Tibial artery (tissue), 4 donors: ENCODE measurements around the gene PRKD1.
A peak's percentile ranks its signal among the peaks of the same experiment; 100 is the strongest.

Experiments used
- DNase-seq, 2 donors: peaks; one replicate each; pipeline ENCODE4 v3.0.0-alpha.2; 2019
- H3K27ac ChIP-seq, 2 donors: fragments of 200-600 bp; sonication (generic) in 1 of 2; 1 replicate in 1 of 2; 2 replicates in 1 of 2; pipeline ENCODE4 v1.5.1; 2018 to 2019; ENCODE audit warnings: mild to moderate bottlenecking in 1 of 2
- H3K27me3 ChIP-seq, 2 donors: fragments of 200-600 bp; sonication (generic) in 1 of 2; one replicate each; pipeline versions ENCODE4 v1.5.1 to v1.6.0; 2016 to 2019
- H3K36me3 ChIP-seq, 3 donors: fragments of 200-600 bp; sonication (generic) in 2 of 3; one replicate each; pipeline ENCODE4 v1.5.1; 2016 to 2019; ENCODE audit warnings: mild to moderate bottlenecking in 2 of 3
- H3K4me1 ChIP-seq, 4 donors: fragments of 200-600 bp; sonication (generic) in 2 of 4; 1 replicate in 3 of 4; 2 replicates in 1 of 4; pipeline ENCODE4 v1.5.1; 2016 to 2019
- H3K4me3 ChIP-seq, 2 donors: fragments of 200-600 bp; sonication (generic) in 1 of 2; 1 replicate in 1 of 2; 2 replicates in 1 of 2; pipeline ENCODE4 v1.5.1; 2018 to 2019; ENCODE audit warnings: mild to moderate bottlenecking in 2 of 2
- H3K9me3 ChIP-seq, 3 donors: fragments of 200-600 bp; sonication (generic) in 1 of 3; one replicate each; pipeline ENCODE4 v1.5.1; 2016 to 2019
- intact Hi-C: fragments of 100-400 bp; cut with DNase I; formaldehyde crosslinking; loops from one replicate; pipeline ENCODE4 v1.15.0; 2023; ENCODE audit warnings: low total_unique reads
- TF ChIP-seq, protein P1 (sequence below), 2 experiments: fragments of 200-600 bp in 1 of 2; fragments of 450-650 bp in 1 of 2; IDR thresholded peaks; one replicate each; pipeline ENCODE4 v1.5.1; 2017 to 2019; ENCODE audit warnings: antibody characterized with exemption in 2 of 2, mild to moderate bottlenecking in 1 of 2, moderate library complexity in 1 of 2

PRKD1 gene

DNA sequence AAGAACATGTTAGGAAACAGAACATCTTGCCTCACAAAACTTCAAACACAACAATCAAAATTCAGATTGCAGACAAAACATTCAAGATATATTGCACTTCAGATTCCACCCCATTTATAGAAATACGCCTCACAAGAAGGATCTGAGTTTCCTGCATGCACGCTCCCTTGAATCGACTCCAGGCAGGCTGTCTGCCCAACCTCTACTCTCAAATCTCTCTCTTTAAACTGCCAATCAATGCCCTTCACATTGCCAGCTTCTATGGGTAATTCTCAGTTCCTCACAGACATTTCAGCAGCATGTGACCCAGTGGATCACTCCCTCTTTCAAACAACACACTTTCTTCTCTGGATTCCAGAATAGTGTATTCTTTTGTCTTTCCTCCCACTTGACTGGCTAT lies 184.1 kb downstream of the PRKD1 start:
- intact Hi-C loops, result no loop called here
- peak in 1 of 2 donors; percentile 64 for DNase-seq
- H3K4me3 ChIP-seq, result no peak overlapping the region
- H3K27me3 ChIP-seq, result no peaks in the 10 kb centered on the region
- H3K4me1 ChIP-seq, result peaks cover 0 to 69% (median 23%) of the 10 kb centered on the region in 4 donors
- no peaks in the 10 kb centered on the region for H3K9me3 ChIP-seq
- TF ChIP-seq, protein P1, sequence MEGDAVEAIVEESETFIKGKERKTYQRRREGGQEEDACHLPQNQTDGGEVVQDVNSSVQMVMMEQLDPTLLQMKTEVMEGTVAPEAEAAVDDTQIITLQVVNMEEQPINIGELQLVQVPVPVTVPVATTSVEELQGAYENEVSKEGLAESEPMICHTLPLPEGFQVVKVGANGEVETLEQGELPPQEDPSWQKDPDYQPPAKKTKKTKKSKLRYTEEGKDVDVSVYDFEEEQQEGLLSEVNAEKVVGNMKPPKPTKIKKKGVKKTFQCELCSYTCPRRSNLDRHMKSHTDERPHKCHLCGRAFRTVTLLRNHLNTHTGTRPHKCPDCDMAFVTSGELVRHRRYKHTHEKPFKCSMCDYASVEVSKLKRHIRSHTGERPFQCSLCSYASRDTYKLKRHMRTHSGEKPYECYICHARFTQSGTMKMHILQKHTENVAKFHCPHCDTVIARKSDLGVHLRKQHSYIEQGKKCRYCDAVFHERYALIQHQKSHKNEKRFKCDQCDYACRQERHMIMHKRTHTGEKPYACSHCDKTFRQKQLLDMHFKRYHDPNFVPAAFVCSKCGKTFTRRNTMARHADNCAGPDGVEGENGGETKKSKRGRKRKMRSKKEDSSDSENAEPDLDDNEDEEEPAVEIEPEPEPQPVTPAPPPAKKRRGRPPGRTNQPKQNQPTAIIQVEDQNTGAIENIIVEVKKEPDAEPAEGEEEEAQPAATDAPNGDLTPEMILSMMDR (IDR thresholded peaks at IDR 0.05), result no peak
- no peaks in the 10 kb centered on the region for H3K36me3 ChIP-seq
- no peak overlapping the region for H3K27ac ChIP-seq

DNA sequence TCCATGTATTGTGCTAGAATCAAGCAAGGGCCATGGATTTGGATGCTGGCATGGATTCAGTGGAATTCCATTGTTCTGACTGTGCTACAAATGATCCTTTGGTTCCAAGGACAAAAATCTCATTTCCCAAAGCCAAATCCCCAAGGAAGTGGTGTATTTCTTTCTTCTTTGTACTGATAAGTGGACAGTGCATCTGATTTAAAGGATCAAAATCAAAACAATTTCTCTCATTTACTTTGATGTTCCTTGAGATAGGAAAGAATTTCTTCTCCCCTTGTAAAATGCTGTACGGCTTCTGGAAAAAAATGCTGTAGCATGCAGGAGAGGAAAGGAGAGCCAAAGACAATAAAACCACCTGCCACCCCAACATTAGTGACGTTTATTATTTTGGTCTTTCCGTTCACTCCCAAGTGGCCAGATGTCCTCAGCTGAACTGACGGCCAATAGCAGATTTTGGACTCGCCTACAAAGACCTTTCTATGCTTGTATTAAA lies 185.7 kb downstream of the PRKD1 start:
- Histone ChIP-seq H3K27ac (peak overlapping the region in 1 of 2 donors; percentile 27), H3K27me3 (no peaks in the 10 kb centered on the region), H3K4me1 (peaks cover 0 to 77% (median 23%) of the 10 kb centered on the region in 4 donors), H3K9me3 (no peaks in the 10 kb centered on the region), H3K36me3 (no peaks in the 10 kb centered on the region), H3K4me3 (no peak overlapping the region)
- intact Hi-C loops, result no loop called here
- DNase-seq, result peak in 1 of 2 donors; percentile 59
- TF ChIP-seq, protein P1 (IDR thresholded peaks at IDR 0.05), result no peak

DNA sequence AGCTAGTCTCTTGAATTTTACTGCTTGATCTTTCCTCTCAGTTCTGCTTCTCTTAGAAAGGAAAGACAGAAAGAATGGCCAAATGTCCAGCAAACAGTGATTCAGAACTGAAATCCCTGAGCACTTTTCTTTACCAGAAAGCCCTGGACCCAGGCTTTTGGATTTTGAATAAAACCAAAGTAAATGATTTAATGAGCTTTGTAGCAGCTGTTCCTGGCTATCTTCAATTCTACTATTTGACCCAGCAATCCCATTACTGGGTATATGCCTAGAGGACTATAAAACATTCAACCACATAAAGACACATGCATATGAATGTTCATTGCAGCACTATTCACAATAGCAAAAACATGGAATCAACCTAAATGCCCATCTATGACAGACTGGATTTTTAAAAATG lies 187.2 kb downstream of the PRKD1 start:
- no peak overlapping the region for H3K4me3 ChIP-seq
- H3K27ac ChIP-seq, result no peak overlapping the region
- no peak for DNase-seq
- intact Hi-C loops, result no loop called here
- peaks cover 0 to 68% (median 23%) of the 10 kb centered on the region in 4 donors for H3K4me1 ChIP-seq
- no peaks in the 10 kb centered on the region for H3K9me3 ChIP-seq
- no peaks in the 10 kb centered on the region for H3K36me3 ChIP-seq
- TF ChIP-seq, protein P1 (IDR thresholded peaks at IDR 0.05), result no peak
- no peaks in the 10 kb centered on the region for H3K27me3 ChIP-seq

DNA sequence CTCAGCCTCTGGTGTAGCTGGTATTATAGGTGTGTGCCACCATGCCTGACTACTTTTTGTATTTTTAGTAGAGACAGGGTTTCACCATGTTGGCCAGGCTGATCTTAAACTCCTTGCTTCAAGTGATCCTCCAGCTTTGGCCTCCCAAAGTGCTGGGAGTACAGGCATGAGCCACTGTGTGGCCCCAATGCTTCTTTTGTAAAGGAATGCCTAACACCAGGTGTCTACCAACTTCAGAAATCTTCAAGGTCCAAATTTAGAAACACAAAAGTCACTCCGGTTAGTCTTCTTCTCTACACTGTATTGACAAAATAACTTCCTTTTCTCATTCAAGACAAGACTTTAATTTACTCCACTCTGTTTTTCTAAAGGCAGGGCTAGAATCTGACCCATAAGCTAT lies 188.7 kb downstream of the PRKD1 start:
- Histone ChIP-seq H3K4me1 (peaks cover 0 to 55% (median 19%) of the 10 kb centered on the region in 4 donors), H3K36me3 (no peaks in the 10 kb centered on the region), H3K27me3 (no peaks in the 10 kb centered on the region), H3K9me3 (no peaks in the 10 kb centered on the region), H3K27ac (no peak overlapping the region), H3K4me3 (no peak overlapping the region)
- intact Hi-C loops, result no loop called here
- TF ChIP-seq, protein P1 (IDR thresholded peaks at IDR 0.05), result no peak
- DNase-seq, result no peak

DNA sequence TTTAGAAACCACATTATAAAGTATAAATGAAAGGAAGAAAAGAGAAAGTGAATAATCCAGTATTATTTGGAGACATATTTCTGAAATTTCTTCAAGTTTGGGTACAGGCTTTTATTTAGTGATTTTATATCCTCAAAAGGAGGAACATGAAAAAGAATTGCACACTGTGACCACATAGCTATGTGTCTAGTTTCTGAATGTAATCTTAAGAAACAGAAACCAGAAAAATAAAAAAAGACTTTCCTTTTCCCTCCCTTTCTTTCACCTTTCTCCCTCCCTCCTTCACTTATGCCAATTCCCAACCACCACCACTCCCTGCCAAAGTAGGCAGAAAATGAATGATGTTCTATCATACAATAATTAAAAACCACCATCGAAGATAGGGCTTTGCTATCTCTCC lies 189.6 kb downstream of the PRKD1 start:
- Histone ChIP-seq H3K4me3 (no peak overlapping the region), H3K27me3 (no peaks in the 10 kb centered on the region), H3K4me1 (peaks cover 0 to 46% (median 15%) of the 10 kb centered on the region in 4 donors), H3K9me3 (no peaks in the 10 kb centered on the region), H3K27ac (no peak overlapping the region), H3K36me3 (no peaks in the 10 kb centered on the region)
- intact Hi-C loops, result no loop called here
- TF ChIP-seq, protein P1 (IDR thresholded peaks at IDR 0.05), result no peak
- no peak for DNase-seq

DNA sequence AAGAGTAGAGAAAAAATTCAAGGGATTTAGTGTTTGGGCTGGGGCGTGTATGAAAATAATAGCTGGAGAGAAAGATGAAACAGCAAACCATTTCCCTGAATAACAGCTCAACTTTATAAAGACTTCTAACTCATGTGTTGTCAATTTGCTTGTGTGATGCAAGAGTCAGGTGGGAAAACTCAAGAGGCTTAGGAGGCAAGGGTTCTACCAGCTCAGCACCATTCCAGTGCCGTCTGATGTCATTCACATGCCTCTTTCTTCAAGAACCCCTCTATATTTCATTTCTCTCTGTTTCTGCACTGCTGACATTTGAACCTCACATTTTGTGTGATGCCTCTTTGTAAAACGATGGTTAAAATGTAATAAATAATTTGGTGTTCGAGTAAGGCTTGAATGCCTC lies 192.2 kb downstream of the PRKD1 start:
- H3K36me3 ChIP-seq, result no peaks in the 10 kb centered on the region
- H3K27ac ChIP-seq, result no peak overlapping the region
- DNase-seq, result no peak

More for the DNA sequence above, 192.2 kb downstream of the PRKD1 start:
- intact Hi-C loops, result no loop called here
- TF ChIP-seq, protein P1 (IDR thresholded peaks at IDR 0.05), result no peak
- no peaks in the 10 kb centered on the region for H3K9me3 ChIP-seq
- no peak overlapping the region for H3K4me3 ChIP-seq
- H3K4me1 ChIP-seq, result peaks cover 0 to 20% (median 0%) of the 10 kb centered on the region in 4 donors
- H3K27me3 ChIP-seq, result no peaks in the 10 kb centered on the region
